Fibroblast of pulmonary artery (primary cell): ENCODE measurements around the gene SHISA6.

Experiments used
- DNase-seq: peaks from one replicate; pipeline ENCODE4 v3.0.0-alpha.2; 2010; ENCODE audit warnings: low read depth
- H3K4me3 ChIP-seq: replicated peaks from 2 replicates; pipeline ENCODE4 v1.5.1; 2011; ENCODE audit warnings: low read depth, mild to moderate bottlenecking, control low read depth, low read length, moderate library complexity
- TF ChIP-seq, protein P1 (sequence below): IDR thresholded peaks from 2 replicates; pipeline ENCODE4 v1.5.1; 2011; ENCODE audit warnings: mild to moderate bottlenecking, control low read depth, low read length, inconsistent platforms; ENCODE audit errors: missing control alignments

Gene SHISA6

GRCh38 chr17:11332706-11333105 is 91.7 kb downstream of the SHISA6 start:
- H3K4me3 ChIP-seq: no peak overlapping the region
- TF ChIP-seq, protein P1, sequence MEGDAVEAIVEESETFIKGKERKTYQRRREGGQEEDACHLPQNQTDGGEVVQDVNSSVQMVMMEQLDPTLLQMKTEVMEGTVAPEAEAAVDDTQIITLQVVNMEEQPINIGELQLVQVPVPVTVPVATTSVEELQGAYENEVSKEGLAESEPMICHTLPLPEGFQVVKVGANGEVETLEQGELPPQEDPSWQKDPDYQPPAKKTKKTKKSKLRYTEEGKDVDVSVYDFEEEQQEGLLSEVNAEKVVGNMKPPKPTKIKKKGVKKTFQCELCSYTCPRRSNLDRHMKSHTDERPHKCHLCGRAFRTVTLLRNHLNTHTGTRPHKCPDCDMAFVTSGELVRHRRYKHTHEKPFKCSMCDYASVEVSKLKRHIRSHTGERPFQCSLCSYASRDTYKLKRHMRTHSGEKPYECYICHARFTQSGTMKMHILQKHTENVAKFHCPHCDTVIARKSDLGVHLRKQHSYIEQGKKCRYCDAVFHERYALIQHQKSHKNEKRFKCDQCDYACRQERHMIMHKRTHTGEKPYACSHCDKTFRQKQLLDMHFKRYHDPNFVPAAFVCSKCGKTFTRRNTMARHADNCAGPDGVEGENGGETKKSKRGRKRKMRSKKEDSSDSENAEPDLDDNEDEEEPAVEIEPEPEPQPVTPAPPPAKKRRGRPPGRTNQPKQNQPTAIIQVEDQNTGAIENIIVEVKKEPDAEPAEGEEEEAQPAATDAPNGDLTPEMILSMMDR: no peak
- no peak for DNase-seq

DNA sequence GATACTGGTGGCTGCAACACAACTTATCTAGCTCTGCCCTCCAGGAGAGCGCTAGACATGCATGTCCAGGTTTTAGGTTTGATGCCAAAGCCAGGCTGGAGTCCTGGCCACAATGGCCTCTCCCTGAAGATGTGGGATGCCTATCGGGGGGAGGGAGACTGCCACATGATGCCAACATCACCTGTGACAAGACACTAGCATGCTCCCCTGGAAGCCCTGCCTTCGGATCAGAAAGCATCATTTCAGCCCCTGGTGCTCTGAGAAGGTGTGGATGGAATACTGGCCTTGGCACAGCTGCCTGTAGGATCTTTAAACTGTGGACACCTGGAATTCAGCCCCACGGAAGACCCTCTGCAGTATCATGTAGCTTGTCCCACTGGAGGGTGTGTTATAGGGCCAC is 93.5 kb downstream of the SHISA6 start:
- no peak for DNase-seq
- H3K4me3 ChIP-seq: no peak overlapping the region
- TF ChIP-seq, protein P1: no peak

DNA sequence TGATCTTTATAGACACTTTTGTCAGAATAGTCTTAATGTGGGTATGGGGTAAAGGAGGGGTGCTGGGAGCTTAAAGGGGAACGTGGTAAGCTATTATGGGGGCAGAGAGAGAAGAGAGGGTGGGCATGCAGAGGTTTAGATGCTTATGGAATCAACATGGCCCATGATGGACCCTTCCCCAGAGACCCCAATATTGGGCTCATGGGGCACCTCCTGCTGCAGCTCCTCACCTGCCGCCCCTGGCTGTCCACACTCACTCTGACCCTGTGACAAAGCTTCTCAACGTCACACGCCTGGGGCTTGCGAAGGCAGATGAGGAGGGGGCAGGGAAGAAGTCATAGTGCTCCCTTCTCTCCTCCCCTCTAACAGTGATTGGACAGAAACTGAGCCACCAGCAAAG is 95.3 kb downstream of the SHISA6 start:
- H3K4me3 ChIP-seq: no peak overlapping the region
- TF ChIP-seq, protein P1: no peak
- no peak for DNase-seq

GRCh38 chr17:11340803-11341202 is 99.8 kb downstream of the SHISA6 start:
- no peak for DNase-seq
- no peak overlapping the region for H3K4me3 ChIP-seq
- TF ChIP-seq, protein P1: no peak

DNA sequence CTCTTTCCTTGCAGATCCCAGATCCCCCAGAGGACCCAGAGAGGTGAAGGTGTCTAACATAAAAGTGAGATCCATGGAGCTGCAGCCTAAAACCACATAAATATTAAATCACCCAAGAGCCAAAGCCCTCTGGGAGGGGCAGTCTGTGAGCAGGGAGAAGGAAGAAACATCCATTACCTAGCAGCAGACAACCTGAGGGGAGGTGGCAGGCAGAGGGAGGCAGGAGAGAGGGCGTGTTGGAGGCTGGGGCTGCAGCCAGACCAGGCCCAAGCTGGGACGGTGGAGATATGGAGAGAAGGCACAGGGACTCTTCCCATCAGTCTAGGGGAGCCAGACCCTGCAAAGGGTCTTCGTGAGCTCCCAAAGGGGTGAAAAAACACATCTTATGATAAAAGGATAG is 101.1 kb downstream of the SHISA6 start:
- TF ChIP-seq, protein P1: no peak
- no peak overlapping the region for H3K4me3 ChIP-seq
- DNase-seq: no peak

- H3K4me3 ChIP-seq: no peak overlapping the region
- no peak for DNase-seq
- TF ChIP-seq, protein P1: no peak
Measured at GRCh38 chr17:11349106-11349505, 108.1 kb downstream of the SHISA6 start.

DNA sequence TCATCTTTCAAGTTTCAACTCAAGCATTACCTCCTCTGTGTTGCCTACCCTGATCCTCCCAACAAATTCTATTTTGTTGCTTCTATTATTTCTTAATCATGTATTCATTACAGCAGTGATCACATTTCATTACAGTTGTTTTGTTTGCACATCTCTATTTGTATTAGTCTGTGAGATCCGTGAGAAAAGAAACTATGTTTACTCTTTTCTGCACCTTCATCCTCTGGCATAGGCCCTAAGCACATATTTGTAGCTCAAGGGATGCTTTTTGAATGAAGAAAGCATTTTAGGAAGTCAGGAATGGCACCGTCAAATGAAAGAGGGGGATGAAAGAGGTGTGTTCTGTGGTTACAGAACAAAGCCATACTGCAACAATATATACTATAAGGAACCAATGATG is 110.5 kb downstream of the SHISA6 start:
- no peak for DNase-seq
- TF ChIP-seq, protein P1: no peak
- no peak overlapping the region for H3K4me3 ChIP-seq
